A673 (cell line): ENCODE measurements around the gene A3GALT2.

Source experiments
- CTCF ChIP-seq: fragments of 300-800, 200-600 bp; sonication (generic); conservative IDR thresholded peaks from 2 replicates; pipeline ENCODE4 v1.5.1; 2017; ENCODE audit warnings: low read depth, mild to moderate bottlenecking, antibody characterized with exemption, low read length, moderate library complexity, mixed read lengths
- EZH2 ChIP-seq: fragments of 200-600 bp; sonication (generic); IDR thresholded peaks from 2 replicates; pipeline ENCODE4 v1.6.1; 2017; ENCODE audit warnings: borderline replicate concordance, low read depth, mild to moderate bottlenecking, mixed read lengths, antibody characterized with exemption, low read length; ENCODE audit not compliant: poor library complexity, severe bottlenecking

GRCh38 chr1:33305816-33306652 is 14.9 kb downstream of the A3GALT2 start:
- no peak for TF ChIP-seq CTCF
- no peak for TF ChIP-seq EZH2
